Measurements from ENCODE around the gene SAMSN1.
"Not testable (repeated sequence)": the region's sequence is repeated elsewhere in the genome, so short reads cannot be mapped to it uniquely, and the experiment has no call there.

Gene SAMSN1

GRCh38 chr21:14562959-14563358 lies 16.8 kb upstream of the SAMSN1 start:
- DNase-seq, result no peak

- no peak for DNase-seq
These were observed 14.4 kb upstream of the SAMSN1 start for GRCh38 chr21:14560555-14560954.

- no peak for DNase-seq
These were observed 14.0 kb upstream of the SAMSN1 start for GRCh38 chr21:14560139-14560538.

- no peak for DNase-seq
These were observed 13.0 kb upstream of the SAMSN1 start for GRCh38 chr21:14559102-14559501.

- DNase-seq, result no peak
These were observed 11.3 kb upstream of the SAMSN1 start for GRCh38 chr21:14557413-14557812.

- DNase-seq, result no peak
These were observed 8.8 kb upstream of the SAMSN1 start for GRCh38 chr21:14554948-14555347.

GRCh38 chr21:14553422-14553821 lies 7.3 kb upstream of the SAMSN1 start:
- DNase-seq, result no peak

- no peak for DNase-seq
These were observed 5.6 kb upstream of the SAMSN1 start for GRCh38 chr21:14551741-14552140.

- no peak for DNase-seq
These were observed 4.0 kb upstream of the SAMSN1 start for GRCh38 chr21:14550135-14550534.

- DNase-seq, result no peak
These were observed 2.7 kb upstream of the SAMSN1 start for GRCh38 chr21:14548779-14549178.

- DNase-seq, result no peak
These were observed 1.9 kb upstream of the SAMSN1 start for GRCh38 chr21:14547834-14548513.

- DNase-seq, result not testable (repeated sequence)
These were observed 604 bp upstream of the SAMSN1 start for GRCh38 chr21:14546719-14547118.

GRCh38 chr21:14543983-14544382 lies 2.1 kb downstream of the SAMSN1 start:
- DNase-seq, result no peak

- no peak for DNase-seq
These were observed 3.5 kb downstream of the SAMSN1 start for GRCh38 chr21:14542638-14543037.

GRCh38 chr21:14541841-14542490 lies 4.1 kb downstream of the SAMSN1 start:
- DNase-seq, result no peak

GRCh38 chr21:14538483-14538882 lies 7.6 kb downstream of the SAMSN1 start:
- no peak for DNase-seq

GRCh38 chr21:14536929-14537328 lies 9.2 kb downstream of the SAMSN1 start:
- no peak for DNase-seq

- DNase-seq, result no peak
These were observed 10.4 kb downstream of the SAMSN1 start for GRCh38 chr21:14535702-14536101.

GRCh38 chr21:14533499-14534428 lies 12.4 kb downstream of the SAMSN1 start:
- no peak for DNase-seq

GRCh38 chr21:14531757-14532316 lies 14.3 kb downstream of the SAMSN1 start:
- no peak for DNase-seq

- no peak for DNase-seq
These were observed 15.5 kb downstream of the SAMSN1 start for GRCh38 chr21:14530592-14530991.

- no peak for DNase-seq
These were observed 17.3 kb downstream of the SAMSN1 start for GRCh38 chr21:14528815-14529214.

Measured in T-helper 9 cell (primary cell).